GM12892 (cell line): ENCODE results near the gene DAO.

Experiments
- POLR2A ChIP-seq: IDR thresholded peaks from 2 replicates; pipeline ENCODE4 v1.6.1; 2011; ENCODE audit warnings: low read depth, low read length, control low read depth
- POLR2AphosphoS5 ChIP-seq: IDR thresholded peaks from 2 replicates; pipeline ENCODE4 v1.6.1; 2011; ENCODE audit warnings: low read depth, low read length, control low read depth
- TAF1 ChIP-seq: IDR thresholded peaks from 2 replicates; pipeline ENCODE4 v1.6.1; 2011; ENCODE audit warnings: low read depth, mild to moderate bottlenecking, control low read depth, low read length, borderline replicate concordance

DNA sequence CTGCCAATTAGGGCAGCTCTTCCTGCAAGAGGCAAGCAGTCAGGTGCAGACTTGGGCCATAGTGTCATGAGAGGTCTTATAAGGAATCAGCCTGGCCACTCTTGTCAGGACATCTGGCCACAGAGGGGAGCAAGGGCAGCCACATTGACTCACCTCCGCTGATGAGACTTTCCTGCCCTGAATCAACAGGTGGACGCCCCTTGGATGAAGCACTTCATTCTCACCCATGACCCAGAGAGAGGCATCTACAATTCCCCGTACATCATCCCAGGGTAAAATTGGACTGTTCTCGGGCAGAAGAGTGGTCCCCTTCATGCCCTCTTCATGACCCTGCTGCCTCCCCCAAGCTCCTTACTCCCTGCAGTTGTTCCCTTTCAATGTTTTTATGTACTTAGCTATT lies 16.9 kb downstream of the DAO start:
- TF ChIP-seq POLR2A (no peak), POLR2AphosphoS5 (no peak), TAF1 (no peak)
